CD4-positive, alpha-beta T cell treated with Interleukin-1 beta for 1 hour (primary cell): ENCODE data around the gene GHRH.

Experiments used
- DNase-seq, 2 donors: peaks; one replicate each; pipeline ENCODE4 v3.0.0-alpha.2; 2020 to 2022

GHRH gene

DNA sequence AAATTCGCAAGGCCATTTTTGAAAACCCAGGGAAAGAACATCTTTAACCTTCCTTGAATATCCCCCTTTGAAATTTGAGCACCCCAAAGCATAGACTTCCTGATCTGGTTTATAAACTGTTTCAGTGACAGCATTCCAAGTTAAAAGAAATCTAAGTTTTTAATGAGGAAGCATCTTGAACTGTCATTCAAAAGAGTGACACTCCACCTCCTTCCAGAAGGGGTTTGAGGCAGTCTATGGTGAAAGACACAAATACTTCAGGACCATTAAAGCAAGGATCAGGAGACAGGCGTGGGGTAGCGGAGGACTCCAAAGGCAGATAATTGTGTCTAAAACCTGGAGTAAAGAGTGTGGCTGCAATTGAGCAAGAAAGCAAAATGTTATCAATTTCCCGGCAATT, 691 bp downstream of the GHRH start:
- no peak for DNase-seq

DNA sequence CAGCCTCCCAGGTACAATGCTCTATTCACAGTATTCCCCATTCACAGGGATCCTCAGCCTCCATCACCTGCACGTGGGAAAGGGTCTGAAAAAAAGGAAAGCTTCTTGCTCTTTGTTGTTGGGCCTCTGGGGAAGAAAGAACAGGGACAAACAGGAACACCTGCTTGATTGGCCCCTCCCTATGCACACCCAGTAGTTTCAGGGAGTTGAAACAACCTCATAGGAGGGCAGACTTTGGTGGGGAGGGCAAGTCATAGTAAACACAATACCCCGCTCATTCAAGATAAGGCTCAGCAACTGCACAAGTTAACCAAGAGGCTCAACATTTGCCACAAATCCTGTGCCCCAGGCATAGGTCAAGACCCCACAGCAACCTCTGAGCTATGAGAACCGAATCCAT, 1.7 kb downstream of the GHRH start:
- DNase-seq = no peak

DNA sequence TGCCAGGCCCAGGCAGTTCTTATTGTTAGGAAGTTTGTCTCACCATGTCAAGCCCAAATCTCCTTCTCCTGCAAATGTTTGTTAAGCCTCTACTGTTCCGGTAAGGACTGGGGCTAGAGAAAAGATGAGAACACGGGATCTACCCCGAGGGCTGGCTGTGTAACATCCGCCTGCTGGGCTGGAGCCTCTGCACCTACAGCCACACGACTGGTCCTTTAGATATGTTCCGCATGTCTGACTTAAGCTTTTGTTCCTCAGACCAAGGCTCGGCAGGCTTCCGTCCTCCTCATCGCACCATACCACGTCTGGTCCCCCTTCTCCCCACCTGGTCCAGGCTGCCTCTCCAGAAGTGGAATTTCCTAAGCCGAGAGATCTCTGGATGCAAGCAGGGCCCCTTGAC, 2.6 kb downstream of the GHRH start:
- DNase-seq = no peak

DNA sequence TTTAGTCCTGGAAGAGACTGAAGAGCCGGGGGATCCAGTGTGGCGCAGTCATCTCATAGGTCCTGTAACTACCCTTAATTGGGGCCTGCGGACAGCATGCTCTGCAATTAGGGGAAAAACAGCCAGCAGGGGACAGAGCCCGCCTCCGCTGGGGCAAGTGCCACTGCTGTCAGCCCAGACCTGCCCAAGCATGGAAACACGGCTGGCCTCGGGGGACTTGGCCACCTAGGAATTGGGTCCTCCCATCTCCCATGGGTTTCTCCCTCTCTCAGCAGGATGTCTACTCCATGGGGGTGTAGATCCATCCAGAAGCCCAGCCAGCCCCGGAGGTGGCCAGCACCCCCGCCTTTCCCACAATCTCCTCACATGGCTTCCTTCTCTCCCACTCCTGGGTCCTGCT, 3.6 kb downstream of the GHRH start:
- no peak for DNase-seq

DNA sequence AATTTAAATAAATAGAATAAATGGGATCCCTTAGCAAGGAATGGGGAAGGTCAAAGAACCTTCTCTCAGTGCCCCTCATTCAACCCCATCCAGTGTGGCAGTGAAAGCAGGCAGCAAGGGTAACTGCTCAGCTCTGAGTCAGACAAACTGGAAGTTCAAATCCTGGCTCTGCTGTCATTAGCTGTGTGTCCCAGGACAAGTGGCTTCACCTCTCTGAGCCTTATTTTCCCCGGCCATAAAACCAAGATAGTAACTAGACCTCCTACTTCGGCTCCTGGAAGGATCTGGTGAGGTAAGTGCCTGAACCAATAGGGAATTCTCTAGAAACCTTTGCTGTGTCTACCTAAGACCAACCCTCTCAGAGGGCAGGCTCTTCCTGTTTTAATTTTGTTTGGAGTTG, 4.1 kb downstream of the GHRH start:
- DNase-seq = no peak

DNA sequence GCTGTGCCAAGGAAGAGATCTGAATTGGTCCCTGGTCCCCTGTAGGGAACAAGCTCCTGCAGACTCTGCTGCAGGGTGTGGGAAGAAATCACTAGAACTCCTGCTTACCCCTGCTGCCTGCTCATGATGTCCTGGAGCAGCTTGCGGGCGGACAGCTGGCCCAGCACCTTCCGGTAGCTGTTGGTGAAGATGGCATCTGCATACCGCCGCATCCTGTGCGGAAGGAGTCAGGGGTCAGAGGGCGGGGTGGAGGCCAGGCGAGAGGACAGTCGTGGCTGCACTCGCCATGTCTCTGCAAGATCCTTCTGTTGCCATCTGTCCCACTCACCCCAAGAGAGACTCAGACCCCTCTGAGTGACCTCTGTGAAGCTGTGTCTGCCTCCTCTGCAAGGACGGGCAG, 5.3 kb downstream of the GHRH start:
- DNase-seq = no peak

DNA sequence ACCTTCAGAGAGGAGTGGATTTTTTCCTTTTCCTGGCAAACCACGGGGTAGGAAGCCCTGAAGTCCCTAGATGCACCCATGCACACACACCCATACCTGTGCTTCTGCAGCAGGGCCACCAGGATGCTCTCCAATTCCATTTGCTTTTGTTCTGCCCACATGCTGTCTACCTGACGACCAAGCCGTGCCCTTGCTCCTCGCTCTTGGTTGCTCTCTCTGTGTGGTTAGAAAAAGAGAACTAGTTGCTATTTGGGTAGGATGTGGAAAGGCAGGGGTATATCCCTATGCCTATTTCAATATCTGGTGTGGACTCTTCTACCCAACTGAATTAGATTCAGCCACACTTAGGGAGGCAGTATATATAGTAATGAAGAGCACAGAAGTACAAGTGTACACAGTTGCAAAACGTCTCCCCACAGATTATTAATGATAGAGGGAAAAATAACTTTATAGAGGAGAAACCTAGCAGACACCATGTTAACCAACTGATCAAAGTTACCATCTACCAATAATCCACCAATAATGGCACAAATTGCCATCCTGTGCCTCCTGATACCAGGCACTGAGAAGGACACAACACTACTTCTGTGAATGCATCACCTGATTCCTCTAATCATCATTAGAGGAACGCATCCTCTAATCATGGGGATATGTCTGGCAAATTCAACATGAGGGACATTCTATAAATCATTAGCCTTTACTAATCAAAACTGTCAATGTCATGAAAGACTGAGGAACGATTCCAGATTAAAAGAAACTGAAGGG, 7.3 kb downstream of the GHRH start:
- no peak for DNase-seq

DNA sequence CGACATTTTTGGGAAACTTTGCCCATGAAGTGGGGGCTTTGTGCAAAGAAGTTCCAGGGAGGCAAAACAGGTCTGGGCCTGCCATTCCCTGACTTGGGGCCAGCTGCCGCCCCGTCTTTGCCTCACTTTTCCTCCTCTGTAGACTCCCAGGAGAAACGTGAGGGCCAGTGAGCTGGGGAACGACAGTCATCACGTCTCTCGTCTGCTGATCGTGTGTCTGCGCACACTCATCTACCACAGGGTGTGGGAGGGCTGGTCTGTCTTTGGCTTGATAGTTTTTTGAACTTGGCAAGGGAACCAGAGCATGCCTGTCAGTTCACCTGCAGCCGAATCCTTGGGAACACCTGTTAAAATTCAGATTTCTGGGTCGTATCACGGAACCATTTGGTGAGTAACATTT, 8.5 kb downstream of the GHRH start:
- no peak for DNase-seq

DNA sequence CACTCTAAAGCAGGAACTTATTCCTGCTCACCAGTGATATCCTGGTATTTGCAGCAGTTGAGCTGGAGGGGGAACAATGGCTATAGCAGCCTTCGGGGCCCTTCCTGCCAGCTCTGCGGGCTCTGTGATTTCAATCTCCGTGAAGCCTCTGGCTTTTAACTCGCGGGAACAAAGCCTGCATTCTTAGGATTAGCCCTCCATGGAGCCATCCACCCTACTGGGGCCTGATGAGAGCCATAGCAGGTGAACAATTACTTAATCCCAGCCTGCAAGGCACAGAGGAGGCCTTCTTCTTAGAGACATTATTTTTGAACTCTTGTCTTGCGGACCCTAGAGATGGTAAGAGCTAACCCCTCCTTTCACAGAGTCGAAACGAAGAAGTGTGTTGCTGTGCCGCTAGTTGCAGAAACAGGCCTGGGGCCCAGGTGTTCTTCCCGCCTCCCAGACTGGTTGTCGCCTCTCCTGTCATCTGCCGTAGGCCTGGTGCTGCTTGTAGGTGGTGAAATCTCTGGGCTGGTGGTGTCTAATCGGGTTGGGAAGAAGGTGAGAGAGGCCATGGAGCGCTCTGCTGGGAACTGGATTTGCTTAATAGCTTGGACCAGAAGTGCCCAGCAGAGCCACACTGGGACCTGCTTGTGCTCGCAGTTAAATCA, 9.7 kb downstream of the GHRH start:
- no peak for DNase-seq

DNA sequence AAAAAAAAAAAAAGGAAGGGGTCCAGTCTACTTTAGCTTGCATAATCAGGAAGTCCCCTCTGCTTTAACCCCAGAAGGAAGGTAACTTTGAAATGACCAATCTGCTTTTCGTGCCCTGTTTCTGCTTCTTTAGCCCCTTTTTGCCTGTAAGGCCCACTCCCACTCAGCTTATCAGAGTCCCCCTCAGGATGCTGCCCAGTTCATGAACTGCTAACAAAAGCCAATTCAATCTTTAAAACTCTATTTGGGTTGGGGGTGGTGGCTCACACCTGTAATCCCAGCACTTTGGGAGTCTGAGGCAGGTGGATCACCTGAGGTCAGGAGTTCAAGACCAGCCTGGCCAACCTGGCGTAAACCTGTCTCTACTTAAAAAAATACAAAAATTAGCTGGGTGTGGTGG, 12.3 kb downstream of the GHRH start:
- no peak for DNase-seq

DNA sequence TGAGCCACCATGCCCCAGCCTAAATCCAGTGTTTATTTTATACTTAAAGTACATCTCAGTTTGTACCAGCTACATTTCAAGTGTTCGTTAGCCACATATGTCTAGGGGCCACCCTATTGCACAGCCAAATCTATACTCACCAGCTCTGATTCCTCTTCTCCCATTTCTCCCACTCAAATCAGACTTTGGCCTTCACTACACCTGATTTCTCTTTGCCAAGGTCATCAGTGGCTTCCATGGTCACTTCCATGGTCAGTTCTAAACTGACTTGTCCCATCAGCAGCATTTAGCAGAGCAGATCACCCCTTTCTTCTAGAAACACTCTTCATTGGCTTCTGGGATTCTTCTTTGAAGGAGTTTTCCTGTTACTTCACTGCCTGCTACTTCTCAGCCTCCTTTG, 14.1 kb downstream of the GHRH start:
- DNase-seq = no peak

DNA sequence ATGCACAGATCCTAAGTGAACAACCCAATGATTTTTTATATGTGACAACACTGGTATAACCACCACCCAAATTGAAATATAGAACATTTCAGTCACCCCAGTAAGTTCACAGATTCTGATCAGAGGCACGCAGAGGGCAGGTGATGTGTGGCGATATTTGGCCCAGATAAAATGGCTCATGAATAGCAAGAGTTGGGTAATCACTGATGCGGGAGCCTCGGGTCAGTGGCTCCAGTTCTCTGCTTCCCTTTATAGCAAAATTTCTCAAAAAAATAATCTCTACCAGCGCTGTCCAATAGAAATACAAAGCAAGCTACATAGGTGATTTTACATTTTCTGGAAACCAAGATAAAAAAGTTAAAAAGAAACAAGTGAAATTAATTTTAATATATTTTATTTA, 14.9 kb downstream of the GHRH start:
- no peak for DNase-seq

DNA sequence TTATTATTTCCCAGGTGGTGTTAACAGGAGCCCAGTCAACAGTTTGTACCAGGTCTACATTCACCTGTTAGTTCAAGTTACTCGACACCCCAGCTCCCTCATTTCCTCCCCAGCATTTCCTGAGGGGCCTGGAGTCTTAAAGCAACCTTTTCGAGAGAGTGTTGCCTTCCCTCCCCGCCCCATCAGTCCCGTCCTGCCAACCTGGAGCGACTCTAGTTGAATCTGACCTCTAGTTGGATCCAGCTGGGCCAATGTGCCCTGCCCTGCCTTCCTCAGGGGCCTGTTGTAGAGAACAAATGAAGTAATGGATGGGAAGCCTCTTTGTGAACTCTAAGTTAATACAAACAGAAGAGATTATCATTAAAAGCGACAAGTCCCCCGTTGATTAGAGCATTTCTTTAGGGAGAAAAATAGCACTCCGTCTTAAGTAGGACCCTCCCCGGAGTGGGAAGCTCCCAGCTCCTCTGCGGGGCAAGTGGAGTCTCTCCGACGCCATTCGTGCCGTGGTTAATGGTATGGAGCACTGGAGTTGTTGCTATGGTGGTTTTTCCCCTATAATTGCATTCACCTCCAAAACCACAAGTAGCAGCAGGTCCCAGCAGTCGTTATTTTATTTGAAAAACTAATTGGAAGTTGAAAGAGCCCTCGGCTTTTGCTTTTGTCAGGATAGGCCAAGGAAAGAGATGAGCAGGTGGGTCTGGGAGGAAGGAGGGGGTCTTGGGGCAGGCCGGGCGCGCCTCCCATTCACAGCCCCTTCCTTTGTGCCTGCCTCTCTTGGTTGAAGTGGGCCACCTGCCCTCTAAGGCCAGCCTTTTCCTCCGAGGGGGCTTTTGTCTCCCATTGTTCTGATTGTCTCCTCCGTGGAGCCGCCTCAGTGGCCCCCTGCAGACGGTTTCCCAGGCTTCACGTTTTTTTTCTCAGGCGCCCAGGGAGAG, 16.1 kb downstream of the GHRH start:
- no peak for DNase-seq

DNA sequence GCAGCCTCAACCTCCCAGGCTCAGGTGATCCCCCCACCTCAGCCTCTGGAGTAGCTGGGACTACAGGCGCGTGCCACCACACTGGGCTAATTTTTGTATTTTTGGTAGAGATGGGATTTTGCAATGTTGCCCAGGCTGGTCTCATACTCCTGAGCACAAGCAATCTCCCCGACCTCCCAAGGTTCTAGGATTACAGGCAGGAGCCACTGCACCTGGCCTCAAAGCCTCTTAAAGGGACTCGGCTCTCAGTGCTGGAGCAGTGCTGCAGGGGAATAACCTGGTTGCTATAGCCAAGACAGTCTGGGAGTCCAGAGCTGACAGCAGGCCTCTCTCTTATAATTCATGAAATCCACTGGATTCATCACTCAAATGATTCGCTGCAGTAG, 17.0 kb downstream of the GHRH start:
- no peak for DNase-seq

DNA sequence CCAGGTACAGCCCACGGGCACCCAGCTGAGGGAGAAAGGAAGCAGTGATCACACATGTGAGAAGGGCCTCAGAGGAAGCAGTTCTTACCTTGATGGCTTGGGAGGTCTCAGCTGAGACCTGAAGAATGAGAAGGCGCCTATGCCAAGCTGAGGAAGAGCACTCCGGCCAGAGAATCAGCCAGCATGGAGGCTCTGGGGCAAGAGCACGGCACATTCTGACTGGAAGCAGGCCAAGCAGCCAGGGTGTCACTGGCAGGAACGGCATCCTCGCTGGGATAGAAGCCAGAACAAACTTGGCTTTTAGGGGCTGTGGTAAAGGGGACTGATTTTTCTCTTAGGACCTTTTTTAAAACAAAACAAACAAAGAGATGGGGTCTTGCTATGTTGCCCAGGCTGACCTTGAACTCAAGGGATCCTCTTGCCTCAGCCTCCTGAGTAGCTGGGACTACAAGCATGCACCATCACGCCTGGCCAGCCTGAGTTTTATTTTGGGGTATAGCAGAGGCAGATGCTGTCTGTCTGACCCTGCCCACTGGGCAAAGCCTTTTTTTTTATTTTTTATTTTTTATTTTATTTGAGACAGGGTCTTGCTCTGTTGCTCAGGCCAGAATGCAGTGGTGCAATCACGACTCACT, 17.6 kb downstream of the GHRH start:
- no peak for DNase-seq

DNA sequence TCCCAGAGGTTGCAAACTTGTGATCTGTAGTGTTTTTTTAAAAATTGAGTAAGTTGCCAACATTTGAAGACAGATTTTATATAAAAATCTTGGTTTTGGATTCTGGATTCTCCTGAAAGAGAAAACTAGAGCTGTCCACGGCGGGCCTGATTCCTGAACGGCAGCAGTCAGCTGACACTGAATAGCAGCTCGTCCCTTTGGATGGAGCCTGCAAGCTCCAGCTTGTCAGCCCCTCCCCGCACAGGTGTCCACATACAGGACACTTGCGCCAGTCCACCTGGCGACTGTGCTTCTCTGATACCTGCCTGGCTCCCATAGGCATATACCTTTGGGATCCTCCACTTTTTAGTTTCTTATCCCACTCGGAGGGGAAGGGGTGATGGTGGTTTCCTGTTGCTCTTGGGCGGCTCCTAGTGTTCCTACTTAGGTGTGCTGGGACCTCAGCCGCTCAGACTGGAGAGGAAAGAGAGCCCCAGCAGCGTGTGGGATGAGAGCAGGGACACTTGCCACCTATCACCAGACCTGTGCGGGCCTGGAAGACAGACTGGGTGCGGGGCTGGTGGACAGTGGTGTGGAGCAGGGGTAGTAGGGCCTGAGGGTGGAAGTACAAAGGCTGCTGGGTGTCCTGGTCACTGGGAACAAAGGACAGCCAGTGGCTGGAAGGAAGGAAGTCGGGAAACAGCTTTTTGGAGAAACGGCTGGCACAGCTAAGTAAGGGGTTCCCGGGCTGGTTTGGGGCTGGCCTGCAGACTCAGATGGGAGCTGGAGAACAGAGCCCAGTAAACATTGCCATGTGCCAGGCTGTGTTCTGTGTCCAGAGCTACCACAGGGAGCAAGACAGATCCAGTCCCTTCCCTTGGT, 18.3 kb downstream of the GHRH start:
- DNase-seq = no peak

DNA sequence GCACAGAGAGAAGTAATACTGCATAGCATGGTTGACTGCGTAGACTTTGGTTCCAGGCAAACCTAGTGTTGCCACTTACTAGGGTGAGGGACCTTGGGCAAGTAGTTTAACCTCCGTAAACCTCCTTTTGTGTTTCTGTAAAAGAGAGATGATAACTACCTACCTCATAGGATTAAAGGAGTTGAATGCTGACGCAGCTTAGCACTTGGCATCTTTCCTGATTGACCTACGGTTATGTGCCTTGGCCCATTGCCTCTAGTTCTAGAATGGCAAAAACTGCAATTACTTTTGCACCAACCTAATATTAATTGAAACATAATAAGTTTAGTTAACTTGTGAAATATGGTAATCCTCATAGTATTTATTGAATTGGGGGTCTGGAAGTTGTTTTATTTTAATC, 19.1 kb downstream of the GHRH start:
- no peak for DNase-seq

DNA sequence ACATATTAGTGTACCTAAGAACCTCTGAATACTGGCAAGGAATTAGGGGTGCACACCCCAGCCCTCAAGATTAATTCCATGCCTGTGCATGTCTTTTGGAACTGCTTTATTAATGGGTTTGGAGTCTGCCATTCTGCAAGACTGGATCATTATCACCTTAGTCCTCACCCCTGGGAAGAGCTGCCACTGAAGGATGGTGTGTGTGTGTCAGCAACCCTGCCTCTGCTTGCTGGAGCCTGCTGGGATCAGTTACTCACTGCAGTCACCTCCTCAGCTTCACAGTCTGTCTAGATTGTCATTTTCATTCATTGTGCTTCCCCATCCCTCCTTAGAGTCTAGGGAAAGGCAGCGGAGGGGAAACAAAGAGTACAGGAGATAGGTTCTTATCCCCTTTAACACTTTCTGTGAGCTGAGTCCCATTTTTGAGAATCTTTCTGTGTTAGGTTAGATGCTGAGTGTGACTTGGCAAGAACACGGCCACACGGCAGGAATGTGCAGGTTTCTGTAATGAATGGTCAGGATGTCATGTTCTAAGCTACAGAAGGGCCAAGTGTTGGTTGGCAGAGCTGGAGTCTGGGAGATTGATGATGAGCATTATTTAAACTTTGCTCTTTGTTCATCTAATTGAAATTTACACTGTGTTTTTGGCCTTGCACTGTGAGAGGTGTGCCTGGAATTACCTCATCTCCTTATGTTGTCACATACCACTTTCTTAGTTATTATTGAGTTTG, 21.1 kb downstream of the GHRH start:
- no peak for DNase-seq

DNA sequence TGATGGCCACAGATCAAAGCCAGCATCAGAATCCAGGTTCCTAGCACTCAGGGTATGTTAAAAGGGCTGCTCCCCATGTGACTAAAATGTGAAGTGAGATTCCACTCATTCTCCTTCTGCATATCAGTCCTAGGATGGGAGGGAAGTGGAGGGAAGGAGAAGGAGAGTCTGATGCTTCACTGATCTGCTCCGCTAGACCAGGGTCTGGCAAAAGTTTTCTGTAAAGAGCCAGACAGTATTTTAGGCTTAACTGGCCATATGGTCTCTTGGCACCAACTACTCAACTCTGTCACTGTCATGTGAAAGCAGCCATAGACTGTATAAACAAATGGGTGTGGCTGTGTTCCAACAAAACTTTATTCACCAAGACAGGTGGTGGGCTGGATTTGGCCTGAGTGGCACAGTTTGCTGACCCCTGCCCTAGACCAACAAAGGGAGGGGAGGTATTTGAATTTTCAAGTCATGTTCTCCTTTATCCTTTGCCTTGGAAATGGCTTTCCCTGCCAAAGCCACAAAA, 22.6 kb downstream of the GHRH start:
- DNase-seq = no peak

DNA sequence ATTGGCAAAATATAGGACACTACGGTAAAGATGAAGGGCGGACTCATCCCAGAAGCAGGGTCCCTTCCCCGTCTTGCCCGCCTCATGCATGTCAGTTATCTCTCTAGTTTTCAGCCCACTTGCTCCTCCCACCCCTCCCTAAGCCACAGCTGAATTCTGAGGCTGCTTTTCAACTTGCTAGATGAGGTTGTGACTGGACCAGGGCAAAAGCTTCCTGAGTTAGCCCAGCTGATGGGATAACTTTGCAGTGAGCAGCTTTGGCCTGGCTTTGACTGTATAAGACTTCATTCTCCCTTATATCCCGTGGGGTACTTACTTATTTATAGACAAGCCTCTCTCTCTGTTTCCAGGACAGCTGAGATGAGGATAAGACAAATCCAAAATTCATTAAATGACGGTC, 23.2 kb downstream of the GHRH start:
- DNase-seq = no peak

DNA sequence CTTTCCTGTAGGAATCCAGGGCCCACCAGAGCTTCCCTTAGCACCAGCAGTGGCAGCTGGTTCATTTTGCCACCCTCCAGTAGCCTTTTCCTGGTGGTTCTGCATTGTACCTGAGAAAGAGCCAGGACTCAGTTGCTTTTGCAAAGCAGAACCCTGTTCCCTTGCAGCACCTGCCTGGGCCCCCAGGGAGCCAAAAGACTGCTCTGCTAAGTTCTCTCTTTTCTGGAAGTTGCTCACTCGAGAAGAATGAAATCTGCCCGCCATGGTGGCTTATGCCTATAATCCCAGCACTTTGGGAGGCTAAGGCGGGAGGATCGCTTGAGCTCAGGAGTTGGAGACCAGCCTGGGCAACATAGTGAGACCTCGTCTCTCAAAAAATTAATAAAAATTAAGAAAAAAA, 24.0 kb downstream of the GHRH start:
- DNase-seq = no peak
